H9 (cell line): ENCODE results near the gene TMCC3. TPM values are rescaled to one million over a fixed set of nuclear protein-coding genes. Genes with fewer than 3 reads are reported as not detected.

Source experiments
- DNase-seq: peaks from one replicate; pipeline ENCODE4 v3.0.0-alpha.2; 2017
- H2AFZ ChIP-seq: one replicate; pipeline ENCODE4 v1.6.1; 2013; ENCODE audit warnings: mild to moderate bottlenecking, low read length, control low read depth, moderate library complexity
- H2AK5ac ChIP-seq: 2 replicates; pipeline ENCODE4 v1.6.1; 2013; ENCODE audit warnings: low read length, control low read depth, mixed read lengths; ENCODE audit not compliant: insufficient read length
- H2BK120ac ChIP-seq: one replicate; pipeline ENCODE4 v1.6.1; 2013; ENCODE audit warnings: low read depth, mild to moderate bottlenecking, low read length, control low read depth, inconsistent platforms; ENCODE audit not compliant: poor library complexity, severe bottlenecking
- H2BK12ac ChIP-seq: 2 replicates; pipeline ENCODE4 v1.6.1; 2013; ENCODE audit warnings: low read length, control low read depth, mixed read lengths, low read depth; ENCODE audit not compliant: insufficient read length
- H2BK15ac ChIP-seq: 2 replicates; pipeline ENCODE4 v1.6.1; 2013; ENCODE audit warnings: low read depth, low read length, control low read depth
- H2BK20ac ChIP-seq: one replicate; pipeline ENCODE4 v1.6.1; 2013; ENCODE audit warnings: low read depth, mild to moderate bottlenecking, low read length, control low read depth, inconsistent platforms; ENCODE audit not compliant: poor library complexity, severe bottlenecking
- H2BK5ac ChIP-seq: 2 replicates; pipeline ENCODE4 v1.6.1; 2013; ENCODE audit warnings: low read length, control low read depth, mixed read lengths; ENCODE audit not compliant: insufficient read length
- H3K14ac ChIP-seq: 2 replicates; pipeline ENCODE4 v1.6.1; 2013; ENCODE audit warnings: low read length, control low read depth; ENCODE audit not compliant: insufficient read depth
- H3K18ac ChIP-seq: 2 replicates; pipeline ENCODE4 v1.6.1; 2013; ENCODE audit warnings: low read depth, mild to moderate bottlenecking, mixed read lengths, low read length, control low read depth; ENCODE audit not compliant: insufficient read length
- H3K23ac ChIP-seq: 2 replicates; pipeline ENCODE4 v1.6.1; 2013; ENCODE audit warnings: low read length, control low read depth, mixed read lengths, low read depth; ENCODE audit not compliant: insufficient read length
- H3K23me2 ChIP-seq: 2 replicates; pipeline ENCODE4 v1.6.1; 2013; ENCODE audit warnings: low read depth, mild to moderate bottlenecking, mixed read lengths, low read length, control low read depth; ENCODE audit not compliant: insufficient read length, poor library complexity, severe bottlenecking
- H3K27ac ChIP-seq: 2 replicates; pipeline ENCODE4 v1.5.1; 2013; ENCODE audit warnings: low read length, control low read depth, mixed read lengths, low read depth; ENCODE audit not compliant: insufficient read length
- H3K27me3 ChIP-seq: 2 replicates; pipeline ENCODE4 v1.6.1; 2013; ENCODE audit warnings: low read length, control low read depth, inconsistent platforms; ENCODE audit not compliant: insufficient read depth
- H3K4ac ChIP-seq: 2 replicates; pipeline ENCODE4 v1.6.1; 2013; ENCODE audit warnings: low read depth, mild to moderate bottlenecking, control low read depth, inconsistent platforms, low read length, moderate library complexity
- H3K4me1 ChIP-seq: 2 replicates; pipeline ENCODE4 v1.6.1; 2013; ENCODE audit warnings: low read length, control low read depth, inconsistent platforms; ENCODE audit not compliant: insufficient read depth
- H3K4me2 ChIP-seq: 2 replicates; pipeline ENCODE4 v1.6.1; 2013; ENCODE audit warnings: low read length, control low read depth, mixed read lengths; ENCODE audit not compliant: insufficient read length, insufficient read depth
- H3K56ac ChIP-seq: 2 replicates; pipeline ENCODE4 v1.6.1; 2013; ENCODE audit warnings: low read depth, mild to moderate bottlenecking, mixed read lengths, low read length, control low read depth; ENCODE audit not compliant: insufficient read length
- H3K79me1 ChIP-seq: 2 replicates; pipeline ENCODE4 v1.6.1; 2013; ENCODE audit warnings: low read depth, mild to moderate bottlenecking, moderate library complexity, low read length, control low read depth, inconsistent platforms; ENCODE audit not compliant: insufficient read depth, poor library complexity, severe bottlenecking
- H3K79me2 ChIP-seq: 2 replicates; pipeline ENCODE4 v1.6.1; 2013; ENCODE audit warnings: low read length, control low read depth, inconsistent platforms; ENCODE audit not compliant: insufficient read depth
- H3K9ac ChIP-seq: 2 replicates; pipeline ENCODE4 v1.6.1; 2013; ENCODE audit warnings: low read length, control low read depth, mixed read lengths; ENCODE audit not compliant: insufficient read length; ENCODE audit errors: extremely low read depth
- H3K9me3 ChIP-seq: one replicate; pipeline ENCODE4 v1.6.1; 2013; ENCODE audit warnings: low read depth, low read length, inconsistent platforms; ENCODE audit not compliant: control insufficient read depth
- H3T11ph ChIP-seq: one replicate; pipeline ENCODE4 v1.6.1; 2013; ENCODE audit warnings: mild to moderate bottlenecking, low read length, control low read depth, inconsistent platforms
- H4K20me1 ChIP-seq: one replicate; pipeline ENCODE4 v1.6.1; 2013; ENCODE audit not compliant: control insufficient read depth, insufficient read length, insufficient read depth
- H4K5ac ChIP-seq: 2 replicates; pipeline ENCODE4 v1.6.1; 2013; ENCODE audit warnings: low read depth, mild to moderate bottlenecking, mixed read lengths, low read length, control low read depth; ENCODE audit not compliant: insufficient read length
- H4K8ac ChIP-seq: replicated peaks from 2 replicates; pipeline ENCODE4 v1.6.1; 2013; ENCODE audit warnings: low read length, control low read depth, mixed read lengths, low read depth; ENCODE audit not compliant: insufficient read length
- H4K91ac ChIP-seq: 2 replicates; pipeline ENCODE4 v1.6.1; 2013; ENCODE audit warnings: low read depth, mild to moderate bottlenecking, moderate library complexity, mixed read lengths, low read length, control low read depth; ENCODE audit not compliant: insufficient read length
- H3K27ac Mint-ChIP-seq, 3 experiments: 2 replicates in 2 of 3; 3 replicates in 1 of 3; pipeline ENCODE4 v1.8.0; 2020 to 2021; ENCODE audit warnings: mixed read lengths in 3 of 3, mild to moderate bottlenecking in 1 of 3, moderate library complexity in 1 of 3
- H3K27me3 Mint-ChIP-seq: 2 replicates; pipeline ENCODE4 v1.8.0; 2021; ENCODE audit warnings: low read depth, mild to moderate bottlenecking, moderate library complexity, mixed read lengths
- H3K36me3 Mint-ChIP-seq, 3 experiments: 2 replicates in 2 of 3; 3 replicates in 1 of 3; pipeline ENCODE4 v1.8.0; 2020 to 2021; ENCODE audit warnings: low read depth in 3 of 3, mixed read lengths in 3 of 3; ENCODE audit not compliant: insufficient read depth in 1 of 3
- H3K4me1 Mint-ChIP-seq, 2 experiments: 2 replicates each; pipeline ENCODE4 v1.8.0; 2020; ENCODE audit warnings: mixed read lengths in 2 of 2
- H3K4me3 Mint-ChIP-seq, 2 experiments: 2 replicates in 1 of 2; 3 replicates in 1 of 2; pipeline ENCODE4 v1.8.0; 2020 to 2021; ENCODE audit warnings: mild to moderate bottlenecking in 2 of 2, mixed read lengths in 2 of 2, moderate library complexity in 1 of 2
- H3K9me3 Mint-ChIP-seq, 2 experiments: 2 replicates in 1 of 2; 3 replicates in 1 of 2; pipeline ENCODE4 v1.8.0; 2020; ENCODE audit warnings: mild to moderate bottlenecking in 2 of 2, mixed read lengths in 2 of 2, moderate library complexity in 1 of 2
- WGBS: extraction: QIAGEN DNeasy Blood & Tissue Kit; methylation state at CpG from one replicate; pipeline ENCODE4 v1.1.7; 2013; ENCODE audit warnings: missing lambda C conversion rate, low lambda C conversion rate, mixed read lengths; ENCODE audit not compliant: insufficient read length; ENCODE audit errors: extremely low coverage; 5-methylcytosine and 5-hydroxymethylcytosine counted together
- total RNA-seq: library from RNA; stranded (reverse); gene quantifications from 2 replicates; pipeline ENCODE4 v1.2.1, GENCODE V29; 2021
- TF ChIP-seq, protein P1 (sequence below): fragments of 200-600 bp; sonication (generic); conservative IDR thresholded peaks from 3 replicates; pipeline ENCODE4 v1.8.0; 2021; ENCODE audit warnings: antibody characterized with exemption, mild to moderate bottlenecking

TMCC3 gene
- total RNA-seq, 1 experiment from 2014 or later: 0.87 TPM

DNA sequence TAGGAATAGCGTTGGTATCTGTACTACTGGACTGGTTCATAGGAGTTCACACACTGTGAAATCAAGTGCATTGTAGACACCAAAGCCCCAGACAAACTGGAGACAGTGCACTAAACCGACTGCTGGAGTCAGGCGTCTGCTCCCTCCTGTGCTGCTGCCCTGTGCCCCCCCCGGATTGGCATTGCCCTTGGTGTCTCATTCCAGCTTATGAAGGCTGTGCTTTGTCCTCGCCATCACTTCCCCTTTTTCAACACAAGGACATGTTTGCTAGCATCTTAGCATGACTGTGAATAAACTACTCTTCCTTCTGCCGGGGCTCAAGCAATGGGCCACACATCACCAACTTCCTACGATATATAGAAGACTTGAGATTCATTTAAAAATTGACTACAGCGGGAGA lies 84.0 kb downstream of the TMCC3 start:
- H2AFZ ChIP-seq: no peak overlapping the region
- peak; percentile 23 for DNase-seq
- Mint-ChIP-seq H3K27ac (no peak overlapping the region), H3K4me1 (peaks cover 5 to 7% of the 10 kb centered on the region in 2 experiments), H3K27me3 (no peaks in the 10 kb centered on the region; the same call in 1 of the 2 replicates), H3K9me3 (no peaks in the 10 kb centered on the region), H3K4me3 (no peak overlapping the region), H3K36me3 (no peaks in the 10 kb centered on the region)
- H3K4me2 ChIP-seq: no peak overlapping the region
- no peak overlapping the region for H3K27ac ChIP-seq
- H2BK20ac ChIP-seq: no peak overlapping the region
- H2AK5ac ChIP-seq: no peak overlapping the region
- no peak overlapping the region for H2BK5ac ChIP-seq
- H3K56ac ChIP-seq: no peak overlapping the region
- no peaks in the 10 kb centered on the region for H3K23me2 ChIP-seq
- no peaks in the 10 kb centered on the region for H3K79me2 ChIP-seq
- H4K20me1 ChIP-seq: no peaks in the 10 kb centered on the region
- no peaks in the 10 kb centered on the region for H3K79me1 ChIP-seq
- no peak overlapping the region for H3K4ac ChIP-seq
- no peak overlapping the region for H2BK120ac ChIP-seq
- H3K23ac ChIP-seq: no peak overlapping the region
- H4K8ac ChIP-seq: no peak overlapping the region
- no CpG with 5 or more reads among the region's 8 CpGs for WGBS
- no peak overlapping the region for H3K18ac ChIP-seq
- no peak overlapping the region for H3K9ac ChIP-seq
- H3T11ph ChIP-seq: no peak overlapping the region
- H3K14ac ChIP-seq: no peak overlapping the region
- no peaks in the 10 kb centered on the region for H3K4me1 ChIP-seq
- H3K9me3 ChIP-seq: no peaks in the 10 kb centered on the region
- H2BK15ac ChIP-seq: no peak overlapping the region
- no peak overlapping the region for H4K5ac ChIP-seq
- TF ChIP-seq, protein P1, sequence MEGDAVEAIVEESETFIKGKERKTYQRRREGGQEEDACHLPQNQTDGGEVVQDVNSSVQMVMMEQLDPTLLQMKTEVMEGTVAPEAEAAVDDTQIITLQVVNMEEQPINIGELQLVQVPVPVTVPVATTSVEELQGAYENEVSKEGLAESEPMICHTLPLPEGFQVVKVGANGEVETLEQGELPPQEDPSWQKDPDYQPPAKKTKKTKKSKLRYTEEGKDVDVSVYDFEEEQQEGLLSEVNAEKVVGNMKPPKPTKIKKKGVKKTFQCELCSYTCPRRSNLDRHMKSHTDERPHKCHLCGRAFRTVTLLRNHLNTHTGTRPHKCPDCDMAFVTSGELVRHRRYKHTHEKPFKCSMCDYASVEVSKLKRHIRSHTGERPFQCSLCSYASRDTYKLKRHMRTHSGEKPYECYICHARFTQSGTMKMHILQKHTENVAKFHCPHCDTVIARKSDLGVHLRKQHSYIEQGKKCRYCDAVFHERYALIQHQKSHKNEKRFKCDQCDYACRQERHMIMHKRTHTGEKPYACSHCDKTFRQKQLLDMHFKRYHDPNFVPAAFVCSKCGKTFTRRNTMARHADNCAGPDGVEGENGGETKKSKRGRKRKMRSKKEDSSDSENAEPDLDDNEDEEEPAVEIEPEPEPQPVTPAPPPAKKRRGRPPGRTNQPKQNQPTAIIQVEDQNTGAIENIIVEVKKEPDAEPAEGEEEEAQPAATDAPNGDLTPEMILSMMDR: no peak
- no peak overlapping the region for H4K91ac ChIP-seq
- H2BK12ac ChIP-seq: no peak overlapping the region
- H3K27me3 ChIP-seq: no peaks in the 10 kb centered on the region
